ENCODE results near the gene TMEM151B.

DNA sequence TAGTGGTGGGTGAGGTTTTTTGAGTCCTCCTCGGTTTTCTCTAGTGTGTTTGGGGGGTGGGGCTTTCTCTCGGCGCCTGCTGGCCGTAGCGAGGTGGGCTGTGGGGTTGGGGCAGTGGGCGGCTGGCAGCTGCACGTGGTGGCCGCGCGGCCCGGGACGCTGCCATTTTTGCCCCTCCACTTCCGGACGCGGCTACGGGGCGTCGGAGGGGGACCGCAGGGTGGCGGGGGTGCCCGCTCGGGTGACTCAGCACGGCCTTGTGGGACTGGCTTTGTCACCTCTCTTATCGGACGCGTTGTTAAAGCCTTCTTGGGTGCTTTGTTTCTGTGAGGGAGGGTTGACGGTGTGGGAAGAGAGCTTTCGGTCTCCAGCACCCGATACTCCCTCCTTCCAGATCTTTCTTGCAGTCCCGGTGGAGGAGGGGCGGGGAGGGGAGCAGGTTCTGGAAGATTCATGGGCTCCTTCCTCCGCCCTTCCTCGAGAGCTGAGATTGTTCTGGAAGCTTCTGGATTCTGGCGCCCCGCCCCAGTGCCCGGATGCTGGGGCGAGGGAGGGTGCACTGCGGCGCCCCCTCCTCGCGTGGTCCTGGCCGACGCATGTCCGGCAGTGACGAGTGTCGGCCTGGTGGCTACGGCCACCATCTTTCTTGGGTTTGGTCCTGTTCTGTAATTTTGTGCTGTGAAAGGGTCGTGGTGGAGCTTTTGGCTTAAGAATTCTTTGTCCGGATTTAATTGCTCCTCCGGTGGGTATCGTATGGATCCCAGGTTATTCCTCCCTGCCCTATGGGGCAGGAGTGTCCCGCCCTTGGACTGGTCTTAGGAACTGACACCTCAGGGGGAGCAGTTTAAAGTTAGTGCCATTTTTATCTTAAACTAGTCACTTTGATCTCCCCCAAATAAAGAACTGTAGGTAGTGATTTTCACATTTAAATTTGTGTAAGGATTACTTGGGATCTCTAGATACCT is 22.6 kb upstream of the TMEM151B start:
- TF ChIP-seq, protein P1, sequence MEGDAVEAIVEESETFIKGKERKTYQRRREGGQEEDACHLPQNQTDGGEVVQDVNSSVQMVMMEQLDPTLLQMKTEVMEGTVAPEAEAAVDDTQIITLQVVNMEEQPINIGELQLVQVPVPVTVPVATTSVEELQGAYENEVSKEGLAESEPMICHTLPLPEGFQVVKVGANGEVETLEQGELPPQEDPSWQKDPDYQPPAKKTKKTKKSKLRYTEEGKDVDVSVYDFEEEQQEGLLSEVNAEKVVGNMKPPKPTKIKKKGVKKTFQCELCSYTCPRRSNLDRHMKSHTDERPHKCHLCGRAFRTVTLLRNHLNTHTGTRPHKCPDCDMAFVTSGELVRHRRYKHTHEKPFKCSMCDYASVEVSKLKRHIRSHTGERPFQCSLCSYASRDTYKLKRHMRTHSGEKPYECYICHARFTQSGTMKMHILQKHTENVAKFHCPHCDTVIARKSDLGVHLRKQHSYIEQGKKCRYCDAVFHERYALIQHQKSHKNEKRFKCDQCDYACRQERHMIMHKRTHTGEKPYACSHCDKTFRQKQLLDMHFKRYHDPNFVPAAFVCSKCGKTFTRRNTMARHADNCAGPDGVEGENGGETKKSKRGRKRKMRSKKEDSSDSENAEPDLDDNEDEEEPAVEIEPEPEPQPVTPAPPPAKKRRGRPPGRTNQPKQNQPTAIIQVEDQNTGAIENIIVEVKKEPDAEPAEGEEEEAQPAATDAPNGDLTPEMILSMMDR (IDR thresholded peaks at IDR 0.05; ENCODE audit: poor library complexity, severe bottlenecking), result no peak
- TF ChIP-seq EZH2 (IDR thresholded peaks at IDR 0.05; ENCODE audit: borderline replicate concordance, insufficient read depth, low read length, poor library complexity, severe bottlenecking), result no peak
- TF ChIP-seq, protein P2, sequence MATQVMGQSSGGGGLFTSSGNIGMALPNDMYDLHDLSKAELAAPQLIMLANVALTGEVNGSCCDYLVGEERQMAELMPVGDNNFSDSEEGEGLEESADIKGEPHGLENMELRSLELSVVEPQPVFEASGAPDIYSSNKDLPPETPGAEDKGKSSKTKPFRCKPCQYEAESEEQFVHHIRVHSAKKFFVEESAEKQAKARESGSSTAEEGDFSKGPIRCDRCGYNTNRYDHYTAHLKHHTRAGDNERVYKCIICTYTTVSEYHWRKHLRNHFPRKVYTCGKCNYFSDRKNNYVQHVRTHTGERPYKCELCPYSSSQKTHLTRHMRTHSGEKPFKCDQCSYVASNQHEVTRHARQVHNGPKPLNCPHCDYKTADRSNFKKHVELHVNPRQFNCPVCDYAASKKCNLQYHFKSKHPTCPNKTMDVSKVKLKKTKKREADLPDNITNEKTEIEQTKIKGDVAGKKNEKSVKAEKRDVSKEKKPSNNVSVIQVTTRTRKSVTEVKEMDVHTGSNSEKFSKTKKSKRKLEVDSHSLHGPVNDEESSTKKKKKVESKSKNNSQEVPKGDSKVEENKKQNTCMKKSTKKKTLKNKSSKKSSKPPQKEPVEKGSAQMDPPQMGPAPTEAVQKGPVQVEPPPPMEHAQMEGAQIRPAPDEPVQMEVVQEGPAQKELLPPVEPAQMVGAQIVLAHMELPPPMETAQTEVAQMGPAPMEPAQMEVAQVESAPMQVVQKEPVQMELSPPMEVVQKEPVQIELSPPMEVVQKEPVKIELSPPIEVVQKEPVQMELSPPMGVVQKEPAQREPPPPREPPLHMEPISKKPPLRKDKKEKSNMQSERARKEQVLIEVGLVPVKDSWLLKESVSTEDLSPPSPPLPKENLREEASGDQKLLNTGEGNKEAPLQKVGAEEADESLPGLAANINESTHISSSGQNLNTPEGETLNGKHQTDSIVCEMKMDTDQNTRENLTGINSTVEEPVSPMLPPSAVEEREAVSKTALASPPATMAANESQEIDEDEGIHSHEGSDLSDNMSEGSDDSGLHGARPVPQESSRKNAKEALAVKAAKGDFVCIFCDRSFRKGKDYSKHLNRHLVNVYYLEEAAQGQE (IDR thresholded peaks at IDR 0.05; ENCODE audit: borderline replicate concordance), result no peak
- TF ChIP-seq POLR2AphosphoS5 (IDR thresholded peaks at IDR 0.05), result peak; percentile 11
- peak; percentile 99 for TF ChIP-seq MXI1 (conservative IDR thresholded peaks at IDR 0.05; ENCODE audit: poor library complexity, severe bottlenecking)
- peak; percentile 68 for TF ChIP-seq EP300 (conservative IDR thresholded peaks at IDR 0.05; ENCODE audit: poor library complexity, severe bottlenecking)
